A549 treated with AZD9567 at 1 μM for 4 hours (cell line): Measurements from ENCODE around the gene ZNF292. TPM values are rescaled to one million over a fixed set of nuclear protein-coding genes. Genes with fewer than 3 reads are reported as not detected.

Experiments
- total RNA-seq: library from RNA; stranded (reverse); fragments of 200-300 nt; extraction: Qiagen RNA extraction; gene quantifications from 5 replicates; pipeline ENCODE4 v1.2.3, GENCODE V29; 2022; ENCODE audit not compliant: insufficient read depth

ZNF292 gene
- total RNA-seq, result 2.4 to 8.2 TPM (median 3.0 TPM) in 5 replicates

GRCh38 chr6:87154993-87155841 is at the start of gene ZNF292:
TSS of gene ZNF292 (plus strand) at chr6:87155565. CDS start at chr6:87155592, 27 bp downstream.

Other genes starting within 250 kb of the ZNF292 start
- gene HTR1E, start 218.0 kb upstream of the ZNF292 start, total RNA-seq, result not detected in 5 replicates
- gene CGA, start 60.5 kb upstream of the ZNF292 start, total RNA-seq, result 0.14 to 0.35 TPM (median 0.24 TPM) in 4 of 5 replicates, not detected in the other
- 2.8 to 7.6 TPM (median 3.6 TPM) in 5 replicates for gene SMIM8, start 167.0 kb downstream of the ZNF292 start, total RNA-seq
- not detected in 5 replicates for gene GJB7, start 173.7 kb downstream of the ZNF292 start, total RNA-seq
- 0.07 to 0.34 TPM (median 0.33 TPM) in 3 of 5 replicates, not detected in the others for gene C6orf163, start 189.2 kb downstream of the ZNF292 start, total RNA-seq